HCT116 (cell line): ENCODE measurements around the gene ZNF532. TPM values are rescaled to one million over a fixed set of nuclear protein-coding genes. Genes with fewer than 3 reads are reported as not detected.

Experiments
- ATAC-seq: fragments of 200-7000 bp; cut with Tn5 transposase; 2 replicates; pipeline ENCODE4 v1.9.1; 2020; ENCODE audit warnings: mild to moderate bottlenecking, moderate library complexity
- BruUV-seq: library from RNA; stranded (reverse); fragments of 400-500 nt; replicated peaks from 2 replicates; lab custom pipeline; 2021; lab: Mats Ljungman, UMichigan
- CTCF ChIA-PET: fragments of 300-600 bp; sonication (Branson Sonifier 250); formaldehyde crosslinking; loops from one replicate; lab custom pipeline; 2021; ENCODE audit warnings: antibody characterized with exemption; lab: Charles Lee
- POLR2A ChIA-PET: fragments of 300-600, 350-600 bp; sonication (Branson Sonifier 250); formaldehyde crosslinking; loops from one replicate; lab custom pipeline; 2021; ENCODE audit warnings: antibody characterized with exemption; lab: Charles Lee
- RAD21 ChIA-PET, 2 experiments: fragments of 300-600 bp; sonication (Branson Sonifier 250); formaldehyde crosslinking; loops; one replicate each; lab custom pipeline; 2023; ENCODE audit warnings: low total read pairs in 2 of 2; ENCODE audit not compliant: uncharacterized antibody in 2 of 2, unreplicated experiment in 2 of 2, low non-redundant PET in 1 of 2; lab: Charles Lee
- DNase-seq: peaks from one replicate; pipeline ENCODE4 v3.0.0-alpha.2; 2010; ENCODE audit warnings: low read depth, low spot score
- H2AFZ ChIP-seq: fragments of 200-600 bp; shearing (Covaris generic), sonication (generic); 2 replicates; pipeline ENCODE4 v1.6.1; 2017; ENCODE audit warnings: low read depth, mixed run types, mixed read lengths, antibody characterized with exemption, low read length; ENCODE audit not compliant: poor library complexity, severe bottlenecking
- H3K27ac ChIP-seq: 2 replicates; pipeline ENCODE4 v1.5.1; 2012; ENCODE audit warnings: low read depth, low read length
- H3K27me3 ChIP-seq: fragments of 200-600 bp; sonication (generic); 2 replicates; pipeline ENCODE4 v1.6.1; 2016; ENCODE audit warnings: mixed run types, low read length, mixed read lengths; ENCODE audit not compliant: insufficient read depth
- H3K36me3 ChIP-seq, 2 experiments: fragments of 200-500 bp in 1 of 2; fragments of 200-600 bp in 1 of 2; sonication (Bioruptor generic) in 1 of 2; sonication (generic) in 1 of 2; 2 replicates each; pipeline versions ENCODE4 v1.5.1 to v1.6.1; 2014 to 2016; ENCODE audit warnings: low read length in 2 of 2, inconsistent platforms in 1 of 2, mixed read lengths in 1 of 2, mixed run types in 1 of 2; ENCODE audit not compliant: insufficient read depth in 2 of 2, control insufficient read depth in 1 of 2
- H3K4me1 ChIP-seq, 2 experiments: fragments of 200-600 bp in 1 of 2; sonication (generic) in 1 of 2; 2 replicates each; pipeline versions ENCODE4 v1.5.1 to v1.6.1; 2012 to 2017; ENCODE audit warnings: low read length in 2 of 2, inconsistent platforms in 1 of 2, mild to moderate bottlenecking in 1 of 2, mixed read lengths in 1 of 2, mixed run types in 1 of 2, moderate library complexity in 1 of 2; ENCODE audit not compliant: insufficient read depth in 2 of 2, control insufficient read depth in 1 of 2
- H3K4me2 ChIP-seq: fragments of 200-600 bp; sonication (generic); 2 replicates; pipeline ENCODE4 v1.6.1; 2017; ENCODE audit warnings: mixed run types, low read length, mixed read lengths
- H3K4me3 ChIP-seq, 2 experiments: fragments of 200-600 bp in 1 of 2; sonication (generic) in 1 of 2; replicated peaks in 1 of 2; 2 replicates each; pipeline ENCODE4 v1.5.1; 2011 to 2016; ENCODE audit warnings: low read length in 2 of 2, control low read depth in 1 of 2, low read depth in 1 of 2, mild to moderate bottlenecking in 1 of 2, mixed read lengths in 1 of 2, mixed run types in 1 of 2
- H3K79me2 ChIP-seq: fragments of 200-600 bp; sonication (generic); 2 replicates; pipeline ENCODE4 v1.6.1; 2017; ENCODE audit warnings: mild to moderate bottlenecking, mixed run types, low read length, moderate library complexity, mixed read lengths; ENCODE audit not compliant: insufficient read depth
- H3K9ac ChIP-seq: fragments of 200-600 bp; sonication (generic); 2 replicates; pipeline ENCODE4 v1.6.1; 2016; ENCODE audit warnings: low read length, mixed read lengths
- H3K9me2 ChIP-seq: fragments of 200-600 bp; sonication (generic), shearing (Covaris generic); 2 replicates; pipeline ENCODE4 v1.6.1; 2017; ENCODE audit warnings: mixed run types, mild to moderate bottlenecking, moderate library complexity; ENCODE audit not compliant: insufficient read depth
- H3K9me3 ChIP-seq, 2 experiments: fragments of 200-500 bp in 1 of 2; fragments of 200-600 bp in 1 of 2; sonication (Bioruptor generic) in 1 of 2; sonication (generic) in 1 of 2; 2 replicates each; pipeline ENCODE4 v1.6.1; 2014 to 2017; ENCODE audit warnings: low read length in 2 of 2, mixed read lengths in 2 of 2, inconsistent platforms in 1 of 2, low read depth in 1 of 2, mild to moderate bottlenecking in 1 of 2, mixed run types in 1 of 2, moderate library complexity in 1 of 2; ENCODE audit not compliant: control insufficient read depth in 1 of 2, insufficient read depth in 1 of 2
- H4K20me1 ChIP-seq: fragments of 200-600 bp; sonication (generic), shearing (Covaris generic); 2 replicates; pipeline ENCODE4 v1.6.1; 2017; ENCODE audit warnings: mixed run types, mild to moderate bottlenecking, moderate library complexity; ENCODE audit not compliant: insufficient read depth
- ATF3 ChIP-seq: IDR thresholded peaks from 2 replicates; pipeline ENCODE4 v1.6.1; 2012
- EGR1 ChIP-seq: IDR thresholded peaks from 2 replicates; pipeline ENCODE4 v1.6.1; 2012; ENCODE audit warnings: low read depth
- EZH2 ChIP-seq: fragments of 200-600 bp; sonication (generic); IDR thresholded peaks from 2 replicates; pipeline ENCODE4 v1.6.1; 2017; ENCODE audit warnings: antibody characterized with exemption, mixed run types
- EZH2phosphoT487 ChIP-seq: fragments of 200-600 bp; IDR thresholded peaks from 2 replicates; pipeline ENCODE4 v1.6.1; 2018; ENCODE audit warnings: antibody characterized with exemption, borderline replicate concordance
- FOSL1 ChIP-seq: IDR thresholded peaks from 2 replicates; pipeline ENCODE4 v1.6.1; 2012; ENCODE audit warnings: low read depth
- JUND ChIP-seq: IDR thresholded peaks from 2 replicates; pipeline ENCODE4 v1.6.1; 2012
- MAX ChIP-seq: IDR thresholded peaks from 2 replicates; pipeline ENCODE4 v1.6.1; 2012
- POLR2A ChIP-seq: IDR thresholded peaks from 2 replicates; pipeline ENCODE4 v1.7.0; 2011; ENCODE audit warnings: borderline replicate concordance; ENCODE audit not compliant: insufficient read depth, insufficient read length; ENCODE audit errors: extremely low read depth
- POLR2AphosphoS5 ChIP-seq: IDR thresholded peaks from 2 replicates; pipeline ENCODE4 v1.6.1; 2011; ENCODE audit warnings: mild to moderate bottlenecking, low read depth, low read length, moderate library complexity
- RAD21 ChIP-seq: IDR thresholded peaks from 2 replicates; pipeline ENCODE4 v1.6.1; 2012; ENCODE audit warnings: low read depth, mild to moderate bottlenecking
- SRF ChIP-seq: IDR thresholded peaks from 2 replicates; pipeline ENCODE4 v1.6.1; 2012; ENCODE audit warnings: low read depth
- YY1 ChIP-seq: IDR thresholded peaks from 2 replicates; pipeline ENCODE4 v1.6.1; 2011; ENCODE audit warnings: low read length, low read depth, moderate library complexity, mild to moderate bottlenecking; ENCODE audit not compliant: insufficient replicate concordance; ENCODE audit errors: extremely low read depth
- ZFX ChIP-seq: fragments of 450-650 bp; IDR thresholded peaks from 2 replicates; pipeline ENCODE4 v1.6.1; 2017
- ZNF274 ChIP-seq: fragments of 200-500 bp; sonication (Bioruptor generic); IDR thresholded peaks from 2 replicates; pipeline ENCODE4 v1.6.1; 2014; ENCODE audit warnings: mild to moderate bottlenecking, low read depth, low read length, inconsistent platforms
- intact Hi-C: fragments of 100-400 bp; cut with micrococcal nuclease; formaldehyde crosslinking; loops from 2 replicates; pipeline ENCODE4 v1.10.0; 2022
- total RNA-seq: library from RNA; stranded (reverse); gene quantifications from one replicate; pipeline ENCODE4 v1.2.1, GENCODE V29; 2021; ENCODE audit not compliant: unreplicated experiment

The ZNF532 gene
- total RNA-seq, 1 experiment from 2014 or later: 11.6 TPM

- TF ChIP-seq ZNF274: no peak
These were observed 101.5 kb downstream of the ZNF532 start (continued) for GRCh38 chr18:58966005-58966677.

GRCh38 chr18:58966704-58967103, 102.0 kb downstream of the ZNF532 start:
- Histone ChIP-seq H4K20me1 (no peaks in the 10 kb centered on the region), H3K9me2 (no peaks in the 10 kb centered on the region), H3K4me2 (no peak overlapping the region), H3K9me3 (no peaks in the 10 kb centered on the region), H3K27me3 (no peaks in the 10 kb centered on the region), H3K79me2 (no peaks in the 10 kb centered on the region), H2AFZ (no peak overlapping the region), H3K4me3 (no peak overlapping the region)
- POLR2A ChIA-PET: no interaction called here
- CTCF ChIA-PET: no interaction called here
- no peak for DNase-seq
- intact Hi-C loops: no loop called here
- no TSS peak for BruUV-seq
- TF ChIP-seq SRF (no peak), POLR2A (no peak), EZH2 (no peak), RAD21 (no peak), JUND (no peak), MAX (no peak), EGR1 (no peak), YY1 (no peak), FOSL1 (no peak), ATF3 (no peak), EZH2phosphoT487 (no peak), ZFX (no peak), POLR2AphosphoS5 (no peak)
- TF ChIP-seq, all 23 proteins: peak for 0
- H3K4me1 ChIP-seq: no peaks in the 10 kb centered on the region
- H3K36me3 ChIP-seq: no peaks in the 10 kb centered on the region
- no peak overlapping the region for H3K27ac ChIP-seq
- ATAC-seq: no peak
- no peak overlapping the region for H3K9ac ChIP-seq
- RAD21 ChIA-PET: no interaction called here
